Panc1 (cell line): ENCODE measurements around the gene NTMT1.

Experiments
- CTCF ChIP-seq: fragments of 450-650 bp; IDR thresholded peaks from 2 replicates; pipeline ENCODE4 v1.5.1; 2017; ENCODE audit warnings: mild to moderate bottlenecking
- SIN3A ChIP-seq: IDR thresholded peaks from 2 replicates; pipeline ENCODE4 v1.6.1; 2012; ENCODE audit warnings: low read depth, mild to moderate bottlenecking, low read length, moderate library complexity, borderline replicate concordance; ENCODE audit not compliant: insufficient read depth

- TF ChIP-seq CTCF (no peak), SIN3A (no peak)
These were observed 12.3 kb upstream of the NTMT1 start for GRCh38 chr9:129613520-129614175.
